ENCODE results near the gene RABGAP1L. TPM values are rescaled to one million over a fixed set of nuclear protein-coding genes. Genes with fewer than 3 reads are reported as not detected.

Gene RABGAP1L
- total RNA-seq, 2 experiments from 2014 or later, result 98.1 to 158 TPM

GRCh38 chr1:174984952-174985351, 825.6 kb downstream of the RABGAP1L start:
- Histone ChIP-seq H3K27ac (ENCODE audit: low read depth, low read length, poor library complexity, severe bottlenecking) (no peak overlapping the region), H3K4me3 (ENCODE audit: low read depth, low read length, poor library complexity, severe bottlenecking) (no peak overlapping the region), H3K4me2 (ENCODE audit: low read length) (no peak overlapping the region), H3K4me1 (ENCODE audit: insufficient read depth, low read length, poor library complexity, severe bottlenecking) (peaks cover 17% of the 10 kb centered on the region), H3K9me3 (ENCODE audit: low read length) (peaks cover 17% of the 10 kb centered on the region; the same call in 1 of the 2 replicates), H3K9me2 (ENCODE audit: insufficient read depth, low read length) (no peaks in the 10 kb centered on the region), H3K36me3 (ENCODE audit: insufficient read depth, low read length) (peaks cover 94% of the 10 kb centered on the region), H4K20me1 (ENCODE audit: insufficient read depth, low read length) (no peaks in the 10 kb centered on the region), H2AFZ (ENCODE audit: low read length) (no peak overlapping the region), H3K79me2 (ENCODE audit: insufficient read depth, low read depth, low read length) (no peaks in the 10 kb centered on the region)
- no peak for TF ChIP-seq EZH2phosphoT487 (IDR thresholded peaks at IDR 0.05; ENCODE audit: borderline replicate concordance, low read depth, low read length)
- TF ChIP-seq, protein P1, sequence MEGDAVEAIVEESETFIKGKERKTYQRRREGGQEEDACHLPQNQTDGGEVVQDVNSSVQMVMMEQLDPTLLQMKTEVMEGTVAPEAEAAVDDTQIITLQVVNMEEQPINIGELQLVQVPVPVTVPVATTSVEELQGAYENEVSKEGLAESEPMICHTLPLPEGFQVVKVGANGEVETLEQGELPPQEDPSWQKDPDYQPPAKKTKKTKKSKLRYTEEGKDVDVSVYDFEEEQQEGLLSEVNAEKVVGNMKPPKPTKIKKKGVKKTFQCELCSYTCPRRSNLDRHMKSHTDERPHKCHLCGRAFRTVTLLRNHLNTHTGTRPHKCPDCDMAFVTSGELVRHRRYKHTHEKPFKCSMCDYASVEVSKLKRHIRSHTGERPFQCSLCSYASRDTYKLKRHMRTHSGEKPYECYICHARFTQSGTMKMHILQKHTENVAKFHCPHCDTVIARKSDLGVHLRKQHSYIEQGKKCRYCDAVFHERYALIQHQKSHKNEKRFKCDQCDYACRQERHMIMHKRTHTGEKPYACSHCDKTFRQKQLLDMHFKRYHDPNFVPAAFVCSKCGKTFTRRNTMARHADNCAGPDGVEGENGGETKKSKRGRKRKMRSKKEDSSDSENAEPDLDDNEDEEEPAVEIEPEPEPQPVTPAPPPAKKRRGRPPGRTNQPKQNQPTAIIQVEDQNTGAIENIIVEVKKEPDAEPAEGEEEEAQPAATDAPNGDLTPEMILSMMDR (conservative IDR thresholded peaks at IDR 0.05; ENCODE audit: low read length), result no peak
- no TSS peak for BruUV-seq (replicated peaks)
- DNase-seq (ENCODE audit: low spot score), result no peak
- POLR2A ChIA-PET, result interaction anchor here (1.5 kb wide), 1 partner anchor 15 kb away, joined by 3 read pairs; no protein-coding TSS in a partner anchor
- intact Hi-C loops (cut with micrococcal nuclease; ENCODE audit: unreplicated experiment), result loop anchor here (5.0 kb wide), 2 partner anchors 108 to 728 kb away; no protein-coding TSS in a partner anchor
- CTCF ChIA-PET (ENCODE audit: unreplicated experiment), result no interaction called here

- intact Hi-C loops (cut with micrococcal nuclease; ENCODE audit: unreplicated experiment), result no loop called here
- no peak overlapping the region for H3K4me2 ChIP-seq (ENCODE audit: low read length)
- peak overlapping the region; percentile 15 for H3K27ac ChIP-seq (ENCODE audit: low read depth, low read length, poor library complexity, severe bottlenecking)
Observed at GRCh38 chr1:174988539-174988938, 829.2 kb downstream of the RABGAP1L start.

GRCh38 chr1:174988986-174989385, 829.7 kb downstream of the RABGAP1L start:
- peaks cover 94% of the 10 kb centered on the region for H3K36me3 ChIP-seq (ENCODE audit: insufficient read depth, low read length)
- H2AFZ ChIP-seq (ENCODE audit: low read length), result no peak overlapping the region
- H3K4me2 ChIP-seq (ENCODE audit: low read length), result no peak overlapping the region
- no TSS peak for BruUV-seq (replicated peaks)
- intact Hi-C loops (cut with micrococcal nuclease; ENCODE audit: unreplicated experiment), result no loop called here
- ChIA-PET POLR2A (interaction anchor here (0.6 to 1.6 kb wide), 3 partner anchors 10 to 164 kb away, joined by 3 to 5 read pairs (median 4); no protein-coding TSS in a partner anchor), CTCF (ENCODE audit: unreplicated experiment) (no interaction called here)
- H3K79me2 ChIP-seq (ENCODE audit: insufficient read depth, low read depth, low read length), result no peaks in the 10 kb centered on the region
- no peaks in the 10 kb centered on the region for H4K20me1 ChIP-seq (ENCODE audit: insufficient read depth, low read length)
- H3K4me1 ChIP-seq (ENCODE audit: insufficient read depth, low read length, poor library complexity, severe bottlenecking), result peaks cover 28% of the 10 kb centered on the region
- H3K4me3 ChIP-seq (ENCODE audit: low read depth, low read length, poor library complexity, severe bottlenecking), result no peak overlapping the region
- H3K9me2 ChIP-seq (ENCODE audit: insufficient read depth, low read length), result no peaks in the 10 kb centered on the region
- H3K9me3 ChIP-seq (ENCODE audit: low read length), result no peaks in the 10 kb centered on the region
- DNase-seq (ENCODE audit: low spot score), result no peak
- no peak overlapping the region for H3K27ac ChIP-seq (ENCODE audit: low read depth, low read length, poor library complexity, severe bottlenecking)
- TF ChIP-seq, protein P1 (conservative IDR thresholded peaks at IDR 0.05; ENCODE audit: low read length), result no peak
- TF ChIP-seq EZH2phosphoT487 (IDR thresholded peaks at IDR 0.05; ENCODE audit: borderline replicate concordance, low read depth, low read length), result no peak

More at GRCh38 chr1:174988539-174988938, 829.2 kb downstream of the RABGAP1L start:
- Histone ChIP-seq H3K36me3 (ENCODE audit: insufficient read depth, low read length) (peaks cover 94% of the 10 kb centered on the region), H3K4me3 (ENCODE audit: low read depth, low read length, poor library complexity, severe bottlenecking) (no peak overlapping the region), H3K9me3 (ENCODE audit: low read length) (peaks cover 1% of the 10 kb centered on the region; the same call in 1 of the 2 replicates), H2AFZ (ENCODE audit: low read length) (no peak overlapping the region), H4K20me1 (ENCODE audit: insufficient read depth, low read length) (no peaks in the 10 kb centered on the region), H3K4me1 (ENCODE audit: insufficient read depth, low read length, poor library complexity, severe bottlenecking) (peaks cover 28% of the 10 kb centered on the region), H3K79me2 (ENCODE audit: insufficient read depth, low read depth, low read length) (no peaks in the 10 kb centered on the region), H3K9me2 (ENCODE audit: insufficient read depth, low read length) (no peaks in the 10 kb centered on the region)
- ChIA-PET POLR2A (interaction anchor here (1.0 to 1.6 kb wide), 2 partner anchors 10 to 164 kb away, joined by 4 to 5 read pairs; no protein-coding TSS in a partner anchor), CTCF (ENCODE audit: unreplicated experiment) (no interaction called here)
- TF ChIP-seq, protein P1 (conservative IDR thresholded peaks at IDR 0.05; ENCODE audit: low read length), result no peak
- TF ChIP-seq EZH2phosphoT487 (IDR thresholded peaks at IDR 0.05; ENCODE audit: borderline replicate concordance, low read depth, low read length), result no peak
- DNase-seq (ENCODE audit: low spot score), result no peak
- BruUV-seq (replicated peaks), result no TSS peak

Measured in OCI-LY7 (cell line).